Measurements from ENCODE around the gene TFAP2E.
A peak's percentile ranks its signal among the peaks of the same experiment; 100 is the strongest.
"Not testable (repeated sequence)": the region's sequence is repeated elsewhere in the genome, so short reads cannot be mapped to it uniquely, and the experiment has no call there.

The TFAP2E gene

DNA sequence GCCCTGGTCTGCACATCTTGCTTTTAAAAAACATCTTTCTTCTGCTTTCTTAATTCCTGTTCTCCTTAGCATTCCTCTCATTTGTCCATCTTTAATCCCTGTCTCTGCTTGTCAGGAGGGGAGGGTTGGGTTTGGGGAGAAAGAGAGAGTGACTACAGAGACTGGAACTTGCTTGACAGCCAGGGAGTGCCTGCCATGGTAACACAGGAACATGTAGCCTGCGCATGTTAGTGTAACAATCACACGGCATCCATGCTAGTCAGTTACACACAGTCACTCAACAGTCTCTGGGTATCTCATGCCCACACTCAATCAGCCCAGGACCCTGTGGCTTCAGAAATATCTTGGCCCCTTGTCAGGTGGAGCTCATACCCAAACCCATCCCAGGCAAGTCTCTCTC is 818 bp upstream of the TFAP2E start:
- Mint-ChIP-seq H3K9me3 (no peaks in the 10 kb centered on the region), H3K36me3 (ENCODE audit: low read depth) (no peaks in the 10 kb centered on the region), H3K27ac (no peak overlapping the region), H3K4me1 (peaks cover 20% of the 10 kb centered on the region), H3K4me3 (peak overlapping the region; percentile 58), H3K27me3 (ENCODE audit: low read depth, poor library complexity) (peaks cover 88% of the 10 kb centered on the region)
- no peak for DNase-seq
- TF ChIP-seq, protein P1, sequence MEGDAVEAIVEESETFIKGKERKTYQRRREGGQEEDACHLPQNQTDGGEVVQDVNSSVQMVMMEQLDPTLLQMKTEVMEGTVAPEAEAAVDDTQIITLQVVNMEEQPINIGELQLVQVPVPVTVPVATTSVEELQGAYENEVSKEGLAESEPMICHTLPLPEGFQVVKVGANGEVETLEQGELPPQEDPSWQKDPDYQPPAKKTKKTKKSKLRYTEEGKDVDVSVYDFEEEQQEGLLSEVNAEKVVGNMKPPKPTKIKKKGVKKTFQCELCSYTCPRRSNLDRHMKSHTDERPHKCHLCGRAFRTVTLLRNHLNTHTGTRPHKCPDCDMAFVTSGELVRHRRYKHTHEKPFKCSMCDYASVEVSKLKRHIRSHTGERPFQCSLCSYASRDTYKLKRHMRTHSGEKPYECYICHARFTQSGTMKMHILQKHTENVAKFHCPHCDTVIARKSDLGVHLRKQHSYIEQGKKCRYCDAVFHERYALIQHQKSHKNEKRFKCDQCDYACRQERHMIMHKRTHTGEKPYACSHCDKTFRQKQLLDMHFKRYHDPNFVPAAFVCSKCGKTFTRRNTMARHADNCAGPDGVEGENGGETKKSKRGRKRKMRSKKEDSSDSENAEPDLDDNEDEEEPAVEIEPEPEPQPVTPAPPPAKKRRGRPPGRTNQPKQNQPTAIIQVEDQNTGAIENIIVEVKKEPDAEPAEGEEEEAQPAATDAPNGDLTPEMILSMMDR (IDR thresholded peaks at IDR 0.05): no peak

DNA sequence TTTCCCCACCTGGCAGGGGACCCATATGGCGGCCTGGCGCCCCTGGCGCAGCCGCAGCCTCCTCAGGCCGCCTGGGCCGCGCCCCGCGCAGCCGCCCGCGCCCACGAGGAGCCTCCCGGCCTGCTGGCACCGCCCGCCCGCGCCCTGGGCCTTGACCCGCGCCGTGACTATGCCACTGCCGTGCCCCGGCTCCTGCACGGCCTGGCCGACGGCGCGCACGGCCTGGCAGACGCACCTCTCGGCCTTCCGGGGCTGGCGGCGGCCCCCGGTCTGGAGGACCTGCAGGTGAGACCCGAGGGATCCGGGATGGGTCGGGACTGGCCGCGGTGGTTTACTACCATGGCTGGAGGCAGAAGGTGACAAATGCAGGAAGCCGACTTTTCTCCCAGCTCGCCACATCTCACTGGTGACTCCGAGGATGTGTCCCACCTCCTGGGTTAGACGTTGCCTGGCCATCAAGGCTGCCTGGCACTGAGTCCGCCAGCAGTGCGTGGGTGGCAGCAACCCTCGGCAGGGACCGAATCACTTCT is 1.1 kb downstream of the TFAP2E start:
- no peaks in the 10 kb centered on the region for H3K36me3 Mint-ChIP-seq (ENCODE audit: low read depth)
- no peak overlapping the region for H3K27ac Mint-ChIP-seq
- DNase-seq: no peak
- H3K4me3 Mint-ChIP-seq: no peak overlapping the region
- H3K9me3 Mint-ChIP-seq: no peaks in the 10 kb centered on the region
- H3K27me3 Mint-ChIP-seq (ENCODE audit: low read depth, poor library complexity): peaks cover 100% of the 10 kb centered on the region
- peaks cover 26% of the 10 kb centered on the region for H3K4me1 Mint-ChIP-seq
- TF ChIP-seq, protein P1 (IDR thresholded peaks at IDR 0.05): no peak

DNA sequence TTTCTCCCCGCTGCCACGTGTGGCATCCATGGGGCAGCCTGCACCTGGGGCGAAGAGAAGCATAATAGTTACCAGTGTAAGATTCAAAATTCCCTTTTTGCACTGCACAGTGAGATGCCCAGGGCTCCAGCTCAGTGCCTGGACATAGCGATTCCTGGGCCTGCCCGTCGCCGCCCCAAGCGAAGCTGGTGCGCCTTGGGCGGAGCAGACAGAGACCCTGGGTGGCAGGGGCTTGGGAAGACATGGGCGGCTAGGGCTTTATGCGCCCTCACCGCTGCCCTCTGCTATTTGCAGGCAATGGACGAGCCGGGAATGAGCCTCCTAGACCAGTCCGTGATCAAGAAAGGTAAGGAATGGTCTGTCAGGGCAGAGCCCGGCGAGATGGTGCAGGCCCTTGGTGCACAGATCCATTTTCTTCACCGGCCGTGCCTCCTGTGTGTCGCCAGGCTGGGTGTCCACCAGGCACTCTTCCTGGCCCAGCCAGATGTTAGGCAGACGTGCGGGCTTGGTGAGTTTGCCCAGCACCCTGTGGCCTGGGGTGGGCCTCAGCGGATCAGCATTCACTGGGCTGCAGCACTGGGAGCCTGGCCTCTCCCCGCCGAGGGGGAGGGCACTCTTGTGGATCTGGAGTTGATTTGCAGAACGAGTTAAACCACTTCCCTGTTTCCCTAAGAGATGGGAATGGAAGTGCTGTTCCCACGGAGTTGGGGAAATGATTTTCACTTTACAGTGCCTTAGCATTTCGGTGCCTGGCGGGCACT is 1.7 kb downstream of the TFAP2E start:
- TF ChIP-seq, protein P1 (IDR thresholded peaks at IDR 0.05): no peak
- Mint-ChIP-seq H3K27me3 (ENCODE audit: low read depth, poor library complexity) (peaks cover 100% of the 10 kb centered on the region), H3K4me1 (peaks cover 26% of the 10 kb centered on the region), H3K4me3 (peak overlapping the region; percentile 4), H3K9me3 (no peaks in the 10 kb centered on the region), H3K27ac (no peak overlapping the region), H3K36me3 (ENCODE audit: low read depth) (no peaks in the 10 kb centered on the region)
- no peak for DNase-seq

DNA sequence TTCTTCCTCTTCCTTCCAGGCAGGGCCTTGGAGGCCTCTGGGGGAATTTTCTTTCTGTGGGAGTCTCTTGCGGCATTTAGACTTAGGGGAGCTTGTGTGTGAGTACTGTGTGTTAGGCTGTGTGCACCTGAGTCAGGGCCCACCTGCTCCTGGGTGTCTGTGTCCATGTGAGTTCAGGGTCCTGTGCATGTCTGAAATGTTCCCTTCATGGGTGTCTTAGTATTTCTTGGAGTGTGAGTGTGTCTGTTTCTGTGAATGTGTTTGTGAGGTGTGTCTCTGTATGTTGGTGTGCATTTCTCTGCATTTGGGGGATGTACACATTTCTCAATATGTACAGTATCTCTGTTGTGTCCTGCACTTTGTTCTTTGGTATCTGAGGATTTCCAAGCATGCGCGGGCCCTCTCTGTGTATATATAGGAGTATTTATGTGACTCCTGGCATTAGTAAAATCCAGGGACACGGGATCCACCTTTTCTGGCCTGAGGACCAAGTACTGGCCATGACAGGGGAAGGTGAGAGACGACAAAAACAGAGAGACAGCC is 2.4 kb downstream of the TFAP2E start:
- peak overlapping the region; percentile 4 for H3K4me3 Mint-ChIP-seq
- peaks cover 100% of the 10 kb centered on the region for H3K27me3 Mint-ChIP-seq (ENCODE audit: low read depth, poor library complexity)
- H3K4me1 Mint-ChIP-seq: peaks cover 26% of the 10 kb centered on the region
- TF ChIP-seq, protein P1 (IDR thresholded peaks at IDR 0.05): no peak
- H3K9me3 Mint-ChIP-seq: no peaks in the 10 kb centered on the region
- H3K36me3 Mint-ChIP-seq (ENCODE audit: low read depth): no peaks in the 10 kb centered on the region
- H3K27ac Mint-ChIP-seq: no peak overlapping the region
- DNase-seq: no peak

DNA sequence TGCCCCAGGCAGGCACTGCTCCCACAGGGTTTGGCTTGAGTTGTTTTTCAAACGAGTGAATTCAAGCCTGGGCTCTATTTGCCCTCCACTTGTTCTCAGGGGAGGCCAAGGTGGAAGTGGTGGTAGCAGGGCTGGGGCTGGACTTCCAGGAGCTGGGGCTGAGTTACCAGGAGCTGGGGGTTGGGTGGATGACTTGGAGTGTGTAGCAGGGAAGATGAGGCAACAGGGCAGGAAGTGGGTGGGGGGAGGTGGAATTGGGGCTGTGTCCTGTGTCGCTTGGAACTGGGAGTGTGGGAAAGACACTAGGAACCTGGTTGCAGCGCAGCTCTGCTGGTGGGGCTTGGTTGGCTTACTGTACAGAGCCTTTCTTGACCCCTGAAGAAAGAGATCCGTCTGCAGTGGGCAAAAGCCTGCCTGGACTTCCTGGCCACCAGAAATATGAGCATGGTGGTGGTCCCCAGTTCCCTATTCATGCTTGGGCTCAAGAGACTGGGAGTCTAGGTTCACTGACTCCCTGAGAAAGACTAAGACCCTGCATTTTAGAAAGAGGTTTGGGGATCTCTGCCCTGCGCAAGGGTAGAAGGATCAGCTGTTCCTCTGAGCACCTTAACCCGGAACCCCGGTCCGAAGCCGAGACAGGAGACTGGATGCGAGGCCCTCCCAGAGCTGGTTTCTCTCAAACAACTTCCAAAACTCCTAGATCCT is 3.1 kb downstream of the TFAP2E start:
- no peak overlapping the region for H3K27ac Mint-ChIP-seq
- peaks cover 26% of the 10 kb centered on the region for H3K4me1 Mint-ChIP-seq
- H3K9me3 Mint-ChIP-seq: no peaks in the 10 kb centered on the region
- peaks cover 99% of the 10 kb centered on the region for H3K27me3 Mint-ChIP-seq (ENCODE audit: low read depth, poor library complexity)
- no peak for DNase-seq
- peak overlapping the region; percentile 70 for H3K4me3 Mint-ChIP-seq
- no peaks in the 10 kb centered on the region for H3K36me3 Mint-ChIP-seq (ENCODE audit: low read depth)
- TF ChIP-seq, protein P1 (IDR thresholded peaks at IDR 0.05): no peak

DNA sequence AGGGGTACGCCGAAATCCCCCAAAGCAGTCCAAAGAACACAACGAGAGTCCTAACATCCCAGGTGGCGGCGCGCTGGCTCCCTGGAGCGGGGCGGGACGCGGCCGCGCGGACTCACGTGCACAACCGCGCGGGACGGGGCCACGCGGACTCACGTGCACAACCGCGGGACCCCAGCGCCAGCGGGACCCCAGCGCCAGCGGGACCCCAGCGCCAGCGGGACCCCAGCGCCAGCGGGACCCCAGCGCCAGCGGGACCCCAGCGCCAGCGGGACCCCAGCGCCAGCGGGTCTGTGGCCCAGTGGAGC is 3.6 kb downstream of the TFAP2E start:
- H3K36me3 Mint-ChIP-seq (ENCODE audit: low read depth); H3K27ac Mint-ChIP-seq; DNase-seq; H3K9me3 Mint-ChIP-seq: not testable (repeated sequence)
- peaks cover 98% of the 10 kb centered on the region for H3K27me3 Mint-ChIP-seq (ENCODE audit: low read depth, poor library complexity)
- peak overlapping the region; percentile 70 for H3K4me3 Mint-ChIP-seq
- H3K4me1 Mint-ChIP-seq: peaks cover 26% of the 10 kb centered on the region
